Astrocyte (in vitro differentiated cells and primary cell): ENCODE data around the gene ADGRB3. TPM values are rescaled to one million over a fixed set of nuclear protein-coding genes. Genes with fewer than 3 reads are reported as not detected.

ENCODE experiments used
- DNase-seq: peaks from one replicate; pipeline ENCODE4 v3.0.0-alpha.2; 2010; ENCODE audit warnings: low read depth
- FAIRE-seq: peaks from 2 replicates; lab custom pipeline; 2011; peaks lifted over from hg19 to GRCh38; lab: Jason Lieb, UNC
- H2AFZ ChIP-seq: 2 replicates; pipeline ENCODE4 v1.6.0; 2012; ENCODE audit warnings: low read depth, low read length, inconsistent platforms
- H3K27ac ChIP-seq: 2 replicates; pipeline ENCODE4 v1.5.1; 2011; ENCODE audit warnings: low read depth, low read length, inconsistent platforms
- H3K27me3 ChIP-seq: 2 replicates; pipeline ENCODE4 v1.6.0; 2011; ENCODE audit warnings: low read length, inconsistent platforms; ENCODE audit not compliant: insufficient read depth
- H3K36me3 ChIP-seq: 2 replicates; pipeline ENCODE4 v1.5.1; 2011; ENCODE audit warnings: low read length, inconsistent platforms; ENCODE audit not compliant: insufficient read depth
- H3K4me1 ChIP-seq: 2 replicates; pipeline ENCODE4 v1.5.1; 2011; ENCODE audit warnings: low read length, inconsistent platforms; ENCODE audit not compliant: insufficient read depth
- H3K4me2 ChIP-seq: 2 replicates; pipeline ENCODE4 v1.6.0; 2012; ENCODE audit warnings: low read length, inconsistent platforms
- H3K4me3 ChIP-seq: 2 replicates; pipeline ENCODE4 v1.5.1; 2011; ENCODE audit warnings: low read depth, mild to moderate bottlenecking, low read length, inconsistent platforms; ENCODE audit not compliant: insufficient read depth
- H3K79me2 ChIP-seq: 2 replicates; pipeline ENCODE4 v1.6.0; 2012; ENCODE audit warnings: mild to moderate bottlenecking, low read length, inconsistent platforms; ENCODE audit not compliant: insufficient read depth
- H3K9ac ChIP-seq: 2 replicates; pipeline ENCODE4 v1.6.0; 2012; ENCODE audit warnings: mild to moderate bottlenecking, low read length, inconsistent platforms
- H3K9me3 ChIP-seq: 2 replicates; pipeline ENCODE4 v1.5.1; 2012; ENCODE audit warnings: low read depth, mild to moderate bottlenecking, low read length, inconsistent platforms; ENCODE audit not compliant: insufficient read depth
- H4K20me1 ChIP-seq: 2 replicates; pipeline ENCODE4 v1.6.0; 2012; ENCODE audit warnings: low read length, inconsistent platforms; ENCODE audit not compliant: insufficient read depth
- H3K27ac Mint-ChIP-seq: one replicate; pipeline ENCODE4 v1.8.0; 2021; ENCODE audit warnings: mild to moderate bottlenecking, mixed read lengths; ENCODE audit not compliant: unreplicated experiment
- H3K27me3 Mint-ChIP-seq: one replicate; pipeline ENCODE4 v1.8.0; 2021; ENCODE audit warnings: low read depth, mixed read lengths; ENCODE audit not compliant: unreplicated experiment
- H3K36me3 Mint-ChIP-seq: one replicate; pipeline ENCODE4 v1.8.0; 2021; ENCODE audit warnings: low read depth, mixed read lengths; ENCODE audit not compliant: unreplicated experiment
- H3K4me1 Mint-ChIP-seq: one replicate; pipeline ENCODE4 v1.8.0; 2021; ENCODE audit warnings: low read depth, mixed read lengths; ENCODE audit not compliant: unreplicated experiment
- H3K4me3 Mint-ChIP-seq: one replicate; pipeline ENCODE4 v1.8.0; 2021; ENCODE audit warnings: mild to moderate bottlenecking, moderate library complexity, mixed read lengths; ENCODE audit not compliant: unreplicated experiment
- H3K9me3 Mint-ChIP-seq: one replicate; pipeline ENCODE4 v1.8.0; 2021; ENCODE audit warnings: mild to moderate bottlenecking, mixed read lengths; ENCODE audit not compliant: unreplicated experiment
- EZH2 ChIP-seq: IDR thresholded peaks from 2 replicates; pipeline ENCODE4 v1.6.1; 2012; ENCODE audit warnings: mild to moderate bottlenecking, low read length, inconsistent platforms; ENCODE audit not compliant: insufficient read depth
- total RNA-seq: library from RNA; stranded (reverse); gene quantifications from 2 replicates; pipeline ENCODE4 v1.2.1, GENCODE V29; 2021
- TF ChIP-seq, protein P1 (sequence below): IDR thresholded peaks from 2 replicates; pipeline ENCODE4 v1.5.1; 2011; ENCODE audit warnings: low read depth, mild to moderate bottlenecking, inconsistent platforms, low read length, moderate library complexity; ENCODE audit not compliant: insufficient read depth

ADGRB3 gene
- total RNA-seq, 1 donor from 2014 or later: 0.77 TPM

DNA sequence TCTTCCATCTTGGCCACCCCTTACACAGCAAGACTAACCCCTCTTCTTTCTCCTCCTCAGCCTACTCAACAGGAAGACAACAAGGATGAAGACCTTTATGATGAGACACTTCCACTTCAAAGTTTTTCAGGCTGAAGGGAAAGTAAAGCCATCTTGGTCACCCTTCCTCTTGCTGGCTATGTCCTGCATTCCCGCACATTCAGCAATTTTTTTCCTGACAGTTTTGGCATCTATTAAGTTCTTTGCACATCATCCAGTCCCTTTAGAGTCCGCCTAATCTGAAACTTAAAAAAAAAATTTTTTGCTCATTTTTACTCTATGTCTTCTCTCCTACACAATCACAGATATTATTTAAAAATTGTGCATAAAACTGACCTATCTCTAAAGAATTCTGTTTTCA, 668.3 kb downstream of the ADGRB3 start:
- no peaks in the 10 kb centered on the region for H3K4me1 ChIP-seq
- no peaks in the 10 kb centered on the region for H3K27me3 ChIP-seq
- no peak overlapping the region for H3K9ac ChIP-seq
- DNase-seq (no peak), FAIRE-seq (no peak)
- Mint-ChIP-seq H3K9me3 (no peaks in the 10 kb centered on the region), H3K27ac (no peak overlapping the region), H3K27me3 (no peaks in the 10 kb centered on the region), H3K4me1 (no peaks in the 10 kb centered on the region), H3K36me3 (no peaks in the 10 kb centered on the region), H3K4me3 (no peak overlapping the region)
- no peak overlapping the region for H3K4me2 ChIP-seq
- H3K27ac ChIP-seq: no peak overlapping the region
- TF ChIP-seq, protein P1, sequence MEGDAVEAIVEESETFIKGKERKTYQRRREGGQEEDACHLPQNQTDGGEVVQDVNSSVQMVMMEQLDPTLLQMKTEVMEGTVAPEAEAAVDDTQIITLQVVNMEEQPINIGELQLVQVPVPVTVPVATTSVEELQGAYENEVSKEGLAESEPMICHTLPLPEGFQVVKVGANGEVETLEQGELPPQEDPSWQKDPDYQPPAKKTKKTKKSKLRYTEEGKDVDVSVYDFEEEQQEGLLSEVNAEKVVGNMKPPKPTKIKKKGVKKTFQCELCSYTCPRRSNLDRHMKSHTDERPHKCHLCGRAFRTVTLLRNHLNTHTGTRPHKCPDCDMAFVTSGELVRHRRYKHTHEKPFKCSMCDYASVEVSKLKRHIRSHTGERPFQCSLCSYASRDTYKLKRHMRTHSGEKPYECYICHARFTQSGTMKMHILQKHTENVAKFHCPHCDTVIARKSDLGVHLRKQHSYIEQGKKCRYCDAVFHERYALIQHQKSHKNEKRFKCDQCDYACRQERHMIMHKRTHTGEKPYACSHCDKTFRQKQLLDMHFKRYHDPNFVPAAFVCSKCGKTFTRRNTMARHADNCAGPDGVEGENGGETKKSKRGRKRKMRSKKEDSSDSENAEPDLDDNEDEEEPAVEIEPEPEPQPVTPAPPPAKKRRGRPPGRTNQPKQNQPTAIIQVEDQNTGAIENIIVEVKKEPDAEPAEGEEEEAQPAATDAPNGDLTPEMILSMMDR: no peak
- no peak for TF ChIP-seq EZH2
- no peaks in the 10 kb centered on the region for H3K36me3 ChIP-seq
- H2AFZ ChIP-seq: no peak overlapping the region
- no peaks in the 10 kb centered on the region for H4K20me1 ChIP-seq
- H3K79me2 ChIP-seq: no peaks in the 10 kb centered on the region
- no peaks in the 10 kb centered on the region for H3K9me3 ChIP-seq
- H3K4me3 ChIP-seq: no peak overlapping the region

DNA sequence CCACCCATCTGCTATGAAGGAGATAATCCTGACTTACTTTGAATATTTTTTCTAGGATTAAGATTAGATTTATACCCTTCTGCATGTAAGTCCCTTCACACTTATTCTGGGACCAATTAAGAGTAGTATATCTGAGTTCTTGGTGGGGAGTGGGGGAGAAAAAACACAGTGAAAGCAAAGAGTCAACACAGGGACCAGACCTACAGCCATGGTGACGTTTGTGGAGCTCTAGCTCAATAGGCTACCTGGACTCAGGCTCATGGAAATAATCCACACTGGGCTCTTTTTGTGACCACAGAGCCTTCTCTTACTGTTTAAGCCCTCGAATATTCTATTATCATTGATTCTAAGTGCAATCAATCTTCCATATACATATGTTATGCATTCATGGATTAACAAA, 670.4 kb downstream of the ADGRB3 start:
- Histone ChIP-seq H3K27me3 (no peaks in the 10 kb centered on the region), H3K9me3 (no peaks in the 10 kb centered on the region), H3K9ac (no peak overlapping the region), H4K20me1 (no peaks in the 10 kb centered on the region), H3K4me1 (no peaks in the 10 kb centered on the region), H3K36me3 (no peaks in the 10 kb centered on the region), H3K27ac (no peak overlapping the region), H3K4me3 (no peak overlapping the region), H2AFZ (no peak overlapping the region), H3K79me2 (no peaks in the 10 kb centered on the region), H3K4me2 (no peak overlapping the region)
- DNase-seq (no peak), FAIRE-seq (no peak)
- TF ChIP-seq, protein P1: no peak
- no peak for TF ChIP-seq EZH2
- Mint-ChIP-seq H3K27me3 (no peaks in the 10 kb centered on the region), H3K27ac (no peak overlapping the region), H3K4me1 (no peaks in the 10 kb centered on the region), H3K9me3 (no peaks in the 10 kb centered on the region), H3K36me3 (no peaks in the 10 kb centered on the region), H3K4me3 (no peak overlapping the region)

DNA sequence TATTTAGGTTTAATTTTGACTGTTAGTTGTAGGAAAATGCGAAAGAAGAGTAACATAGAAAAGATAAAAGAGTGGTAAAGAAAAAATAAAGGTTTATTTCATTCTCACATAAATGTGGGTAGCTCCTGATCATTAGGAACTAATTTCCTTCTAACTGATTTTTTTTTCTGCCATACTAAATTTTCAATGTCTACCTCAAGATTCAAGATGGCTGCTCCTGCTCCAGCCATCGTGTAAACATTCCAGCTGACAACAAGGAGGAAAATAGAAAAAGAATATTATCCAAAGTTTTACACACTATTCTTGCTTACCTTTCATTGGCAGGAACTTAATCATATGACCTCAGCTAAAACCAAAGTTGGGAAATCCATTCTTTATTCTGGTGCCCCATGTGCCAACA, 673.5 kb downstream of the ADGRB3 start:
- no peak overlapping the region for H3K4me3 Mint-ChIP-seq
- H3K27me3 ChIP-seq: no peaks in the 10 kb centered on the region
- no peaks in the 10 kb centered on the region for H3K36me3 Mint-ChIP-seq
- H2AFZ ChIP-seq: no peak overlapping the region
- no peak for DNase-seq
- no peak overlapping the region for H3K9ac ChIP-seq
- H3K27ac Mint-ChIP-seq: no peak overlapping the region
- H3K4me2 ChIP-seq: no peak overlapping the region
- no peaks in the 10 kb centered on the region for H3K4me1 ChIP-seq
- no peaks in the 10 kb centered on the region for H3K79me2 ChIP-seq
- no peak overlapping the region for H3K4me3 ChIP-seq
- no peak for FAIRE-seq
- no peaks in the 10 kb centered on the region for H3K27me3 Mint-ChIP-seq
- H3K4me1 Mint-ChIP-seq: no peaks in the 10 kb centered on the region
- no peaks in the 10 kb centered on the region for H4K20me1 ChIP-seq
- no peaks in the 10 kb centered on the region for H3K9me3 Mint-ChIP-seq
- no peak overlapping the region for H3K27ac ChIP-seq
- no peaks in the 10 kb centered on the region for H3K9me3 ChIP-seq
- TF ChIP-seq, protein P1: no peak
- no peak for TF ChIP-seq EZH2
- H3K36me3 ChIP-seq: no peaks in the 10 kb centered on the region
